ENCODE results near the gene PDIA5.

Gene PDIA5

DNA sequence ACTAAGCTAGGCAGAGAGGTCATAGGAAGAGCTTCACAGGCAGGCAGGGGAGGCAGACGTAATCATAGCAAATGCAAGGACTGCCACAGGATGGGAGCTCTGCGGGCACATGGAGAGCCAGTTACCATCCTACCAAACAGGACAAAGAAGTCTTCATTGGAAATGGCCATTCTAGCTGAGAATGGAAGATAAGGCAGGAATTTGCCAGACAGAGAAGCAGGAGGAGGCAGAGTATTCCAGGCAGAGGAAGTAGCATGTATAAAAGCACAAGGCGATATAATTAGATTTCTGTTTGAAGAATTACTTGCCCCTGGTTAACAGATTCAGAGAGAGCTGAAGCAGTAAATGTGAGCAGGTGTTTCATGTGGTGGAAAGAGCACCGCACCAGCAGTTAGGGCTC lies 35.8 kb upstream of the PDIA5 start:
- no peaks in the 10 kb centered on the region for H3F3A ChIP-seq (ENCODE audit: control insufficient read depth, insufficient read depth)
- no peaks in the 10 kb centered on the region for H3K79me2 ChIP-seq (ENCODE audit: control insufficient read depth, low read length)
- no peak overlapping the region for H3K4me3 ChIP-seq (ENCODE audit: low read length)
- H3K9me3 ChIP-seq (ENCODE audit: control insufficient read depth, insufficient read depth, low read length) = no peaks in the 10 kb centered on the region
- peaks cover 71% of the 10 kb centered on the region for H3K27me3 ChIP-seq (ENCODE audit: control insufficient read depth, low read length)
- no peak overlapping the region for H3K27ac ChIP-seq (ENCODE audit: low read depth, low read length)
- TF ChIP-seq CTCF (IDR thresholded peaks at IDR 0.05; ENCODE audit: low read depth, low read length, poor library complexity, severe bottlenecking) (no peak), EZH2phosphoT487 (IDR thresholded peaks at IDR 0.05; ENCODE audit: borderline replicate concordance, low read length) (no peak)
- no peaks in the 10 kb centered on the region for H3K9me2 ChIP-seq (replicated peaks; ENCODE audit: control insufficient read depth, low read length)
- H3K36me3 ChIP-seq (ENCODE audit: control insufficient read depth, low read length) = no peaks in the 10 kb centered on the region
- H3K4me2 ChIP-seq (ENCODE audit: low read length) = no peak overlapping the region
- peaks cover 12% of the 10 kb centered on the region for H3K4me1 ChIP-seq (ENCODE audit: control insufficient read depth, low read length)
- H4K20me1 ChIP-seq (ENCODE audit: control insufficient read depth, insufficient read depth, low read depth, low read length) = no peaks in the 10 kb centered on the region

- TF ChIP-seq CTCF (IDR thresholded peaks at IDR 0.05; ENCODE audit: low read depth, low read length, poor library complexity, severe bottlenecking) = no peak
- no peak for TF ChIP-seq EZH2phosphoT487 (IDR thresholded peaks at IDR 0.05; ENCODE audit: borderline replicate concordance, low read length)
- Histone ChIP-seq H3K9me3 (ENCODE audit: control insufficient read depth, insufficient read depth, low read length) (no peaks in the 10 kb centered on the region), H3F3A (ENCODE audit: control insufficient read depth, insufficient read depth) (no peaks in the 10 kb centered on the region), H3K27ac (ENCODE audit: low read depth, low read length) (no peak overlapping the region), H3K4me2 (ENCODE audit: low read length) (no peak overlapping the region), H4K20me1 (ENCODE audit: control insufficient read depth, insufficient read depth, low read depth, low read length) (no peaks in the 10 kb centered on the region), H3K9me2 (replicated peaks; ENCODE audit: control insufficient read depth, low read length) (no peaks in the 10 kb centered on the region), H3K27me3 (ENCODE audit: control insufficient read depth, low read length) (peaks cover 70% of the 10 kb centered on the region), H3K4me3 (ENCODE audit: low read length) (no peak overlapping the region), H3K79me2 (ENCODE audit: control insufficient read depth, low read length) (no peaks in the 10 kb centered on the region), H3K4me1 (ENCODE audit: control insufficient read depth, low read length) (peaks cover 12% of the 10 kb centered on the region), H3K36me3 (ENCODE audit: control insufficient read depth, low read length) (no peaks in the 10 kb centered on the region)
Observed at GRCh38 chr3:123032057-123032456, 34.8 kb upstream of the PDIA5 start.

DNA sequence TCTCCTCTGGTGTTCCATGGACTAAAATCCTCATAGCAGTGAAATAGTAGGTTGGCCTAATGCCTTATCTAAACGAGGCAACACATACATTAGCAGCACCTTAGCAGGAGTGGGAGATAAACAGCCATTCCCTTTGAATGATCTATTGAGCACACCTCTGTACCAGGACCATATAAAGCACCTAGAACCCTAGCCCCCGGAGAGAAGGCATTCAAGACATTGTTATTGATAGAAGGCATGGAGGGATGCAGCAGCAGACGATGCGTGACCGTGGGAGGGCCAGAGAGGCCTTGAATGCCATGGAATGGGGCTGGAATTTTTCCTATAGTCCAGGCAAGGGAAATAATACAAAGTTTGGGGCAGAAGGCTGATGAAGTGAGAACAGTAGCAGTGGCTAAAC lies 32.7 kb upstream of the PDIA5 start:
- Histone ChIP-seq H3F3A (ENCODE audit: control insufficient read depth, insufficient read depth) (no peaks in the 10 kb centered on the region), H3K27ac (ENCODE audit: low read depth, low read length) (no peak overlapping the region), H3K9me2 (replicated peaks; ENCODE audit: control insufficient read depth, low read length) (no peaks in the 10 kb centered on the region), H3K4me1 (ENCODE audit: control insufficient read depth, low read length) (no peaks in the 10 kb centered on the region), H3K27me3 (ENCODE audit: control insufficient read depth, low read length) (peaks cover 55% of the 10 kb centered on the region), H3K36me3 (ENCODE audit: control insufficient read depth, low read length) (no peaks in the 10 kb centered on the region), H3K79me2 (ENCODE audit: control insufficient read depth, low read length) (no peaks in the 10 kb centered on the region), H3K9me3 (ENCODE audit: control insufficient read depth, insufficient read depth, low read length) (no peaks in the 10 kb centered on the region), H4K20me1 (ENCODE audit: control insufficient read depth, insufficient read depth, low read depth, low read length) (no peaks in the 10 kb centered on the region), H3K4me3 (ENCODE audit: low read length) (no peak overlapping the region), H3K4me2 (ENCODE audit: low read length) (no peak overlapping the region)
- no peak for TF ChIP-seq CTCF (IDR thresholded peaks at IDR 0.05; ENCODE audit: low read depth, low read length, poor library complexity, severe bottlenecking)
- TF ChIP-seq EZH2phosphoT487 (IDR thresholded peaks at IDR 0.05; ENCODE audit: borderline replicate concordance, low read length) = no peak

DNA sequence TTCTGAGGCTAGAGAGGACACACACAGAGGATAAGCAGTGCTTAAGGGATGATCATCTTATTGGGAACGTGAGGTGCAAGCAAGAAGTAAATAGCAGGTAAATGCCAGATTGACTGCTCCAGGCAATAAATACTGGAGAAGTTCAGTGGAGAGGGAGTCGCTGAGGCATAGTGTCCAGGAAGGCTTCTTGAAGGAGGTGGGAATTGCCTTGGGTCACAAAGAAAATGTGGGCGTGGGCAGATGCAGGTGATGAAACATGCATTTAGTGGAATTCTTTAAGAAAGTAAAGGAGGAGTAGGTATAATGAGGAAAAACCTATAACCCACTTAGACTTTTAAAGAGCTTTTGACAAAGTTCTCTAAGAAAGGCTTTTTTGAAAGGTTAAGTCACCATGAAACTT lies 31.8 kb upstream of the PDIA5 start:
- H3K36me3 ChIP-seq (ENCODE audit: control insufficient read depth, low read length) = no peaks in the 10 kb centered on the region
- no peaks in the 10 kb centered on the region for H3K79me2 ChIP-seq (ENCODE audit: control insufficient read depth, low read length)
- H4K20me1 ChIP-seq (ENCODE audit: control insufficient read depth, insufficient read depth, low read depth, low read length) = no peaks in the 10 kb centered on the region
- no peaks in the 10 kb centered on the region for H3K4me1 ChIP-seq (ENCODE audit: control insufficient read depth, low read length)
- no peaks in the 10 kb centered on the region for H3F3A ChIP-seq (ENCODE audit: control insufficient read depth, insufficient read depth)
- H3K4me2 ChIP-seq (ENCODE audit: low read length) = no peak overlapping the region
- no peak overlapping the region for H3K4me3 ChIP-seq (ENCODE audit: low read length)
- H3K27ac ChIP-seq (ENCODE audit: low read depth, low read length) = no peak overlapping the region
- TF ChIP-seq EZH2phosphoT487 (IDR thresholded peaks at IDR 0.05; ENCODE audit: borderline replicate concordance, low read length) (no peak), CTCF (IDR thresholded peaks at IDR 0.05; ENCODE audit: low read depth, low read length, poor library complexity, severe bottlenecking) (no peak)
- peaks cover 49% of the 10 kb centered on the region for H3K27me3 ChIP-seq (ENCODE audit: control insufficient read depth, low read length)
- no peaks in the 10 kb centered on the region for H3K9me3 ChIP-seq (ENCODE audit: control insufficient read depth, insufficient read depth, low read length)
- no peaks in the 10 kb centered on the region for H3K9me2 ChIP-seq (replicated peaks; ENCODE audit: control insufficient read depth, low read length)
